ENCODE data around the gene MAML3.

- TF ChIP-seq TEAD4 (IDR thresholded peaks at IDR 0.05) (no peak), CEBPB (IDR thresholded peaks at IDR 0.05) (no peak), MAX (IDR thresholded peaks at IDR 0.05) (no peak), EP300 (IDR thresholded peaks at IDR 0.05; ENCODE audit: borderline replicate concordance) (no peak), REST (IDR thresholded peaks at IDR 0.05; ENCODE audit: low read depth) (no peak), EGR1 (IDR thresholded peaks at IDR 0.05) (no peak), RAD21 (IDR thresholded peaks at IDR 0.05; ENCODE audit: low read depth) (no peak), YY1 (IDR thresholded peaks at IDR 0.05; ENCODE audit: low read depth) (no peak), TCF12 (IDR thresholded peaks at IDR 0.05; ENCODE audit: low read depth) (no peak), USF1 (IDR thresholded peaks at IDR 0.05) (no peak), NFIC (IDR thresholded peaks at IDR 0.05) (no peak), CREB1 (IDR thresholded peaks at IDR 0.05; ENCODE audit: low read depth) (no peak), TAF1 (IDR thresholded peaks at IDR 0.05; ENCODE audit: low read depth) (no peak)
These were observed 57.5 kb downstream of the MAML3 start for GRCh38 chr4:140096483-140096861.

Data from Ishikawa (cell line).